ENCODE data around the gene CHRNA1. TPM values are rescaled to one million over a fixed set of nuclear protein-coding genes. Genes with fewer than 3 reads are reported as not detected.
A peak's percentile ranks its signal among the peaks of the same experiment; 100 is the strongest.

The CHRNA1 gene
- total and polyA plus RNA-seq, 3 experiments from 2014 or later, result 0.43 TPM; not detected in 2

DNA sequence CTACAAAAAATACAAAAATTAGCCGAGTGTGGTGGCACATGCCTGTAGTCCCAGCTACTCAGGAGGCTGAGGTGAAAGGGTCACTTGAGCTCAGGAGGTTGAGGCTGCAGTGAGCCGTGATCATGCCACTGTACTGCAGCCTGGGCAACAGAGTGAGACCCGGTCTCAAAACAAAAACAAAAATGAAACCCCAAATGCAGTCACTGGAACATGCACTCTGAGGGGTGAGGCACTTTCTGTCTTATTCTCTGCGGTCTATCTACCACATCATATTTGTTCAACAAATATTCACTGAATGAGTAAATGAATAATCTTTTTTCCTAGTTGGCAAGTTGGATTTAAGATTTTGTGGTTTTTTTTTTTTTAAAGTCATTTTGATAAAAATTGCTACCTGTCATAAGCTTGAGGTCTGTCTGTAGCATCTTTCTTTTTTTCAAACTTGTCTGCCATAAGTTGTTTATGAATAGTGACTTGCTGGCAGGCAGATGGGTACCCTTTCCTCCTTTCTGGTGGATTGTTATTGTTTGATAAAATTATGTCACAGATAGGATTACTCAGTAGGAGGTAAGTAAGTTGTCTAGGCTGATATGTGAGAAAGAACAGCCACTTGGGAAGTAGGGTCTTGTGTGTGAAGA, 11.8 kb downstream of the CHRNA1 start:
- H3K27ac ChIP-seq (ENCODE audit: low read depth, low read length), result peak overlapping the region; percentile 45
- peaks cover 39 to 56% (median 50%) of the 10 kb centered on the region in 3 donors for H3K4me1 Mint-ChIP-seq
- peaks cover 37% of the 10 kb centered on the region for H3K4me1 ChIP-seq (ENCODE audit: insufficient read depth, low read length)
- POLR2A ChIA-PET, result no interaction called here
- H3K9me3 ChIP-seq (ENCODE audit: low read length), result no peaks in the 10 kb centered on the region
- peak overlapping the region; percentile 85 to 96 (median 90) for H3K27ac Mint-ChIP-seq
- no peaks in the 10 kb centered on the region for H3K9me3 Mint-ChIP-seq
- peak overlapping the region; percentile 60 to 79 (median 71) for H3K4me3 Mint-ChIP-seq
- no peaks in the 10 kb centered on the region for H3K27me3 ChIP-seq (ENCODE audit: insufficient read depth, low read length, poor library complexity, severe bottlenecking)
- H3K27me3 Mint-ChIP-seq, result no peaks in the 10 kb centered on the region
- CTCF ChIA-PET, result no interaction called here
- H3K4me3 ChIP-seq (ENCODE audit: low read length), result no peak overlapping the region
- no peaks in the 10 kb centered on the region for H3K36me3 ChIP-seq (ENCODE audit: insufficient read depth, low read length)
- peak in 2 of 5 donors; percentile 54 to 61 for DNase-seq
- no peaks in the 10 kb centered on the region for H3K36me3 Mint-ChIP-seq

DNA sequence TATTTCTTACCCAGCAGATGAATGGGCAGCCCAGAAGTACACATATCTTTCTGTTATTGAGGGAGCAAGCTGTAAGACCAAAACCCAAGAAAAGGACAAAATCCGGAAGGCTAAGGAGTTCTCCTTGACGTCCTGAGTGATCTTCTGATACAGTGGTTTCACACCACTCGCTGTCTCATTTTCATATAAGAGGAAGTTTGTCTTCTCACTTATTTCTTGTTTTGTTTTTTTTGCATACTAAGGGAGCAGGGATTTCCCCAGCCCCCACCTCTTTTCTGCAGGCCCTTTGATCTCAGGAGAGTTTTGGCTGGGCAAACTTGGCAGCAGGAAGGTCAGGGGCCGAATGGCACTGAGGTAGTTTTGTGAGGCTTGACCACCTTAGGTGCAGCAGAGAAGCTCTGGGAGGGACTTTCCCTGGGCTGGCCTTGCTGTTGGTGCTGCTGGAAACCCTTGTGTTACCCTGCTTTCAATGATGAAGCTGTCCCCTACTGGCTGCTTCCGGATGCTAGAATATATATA, 13.3 kb downstream of the CHRNA1 start:
- H3K4me1 ChIP-seq (ENCODE audit: insufficient read depth, low read length), result peaks cover 37% of the 10 kb centered on the region
- no peaks in the 10 kb centered on the region for H3K9me3 Mint-ChIP-seq
- peak overlapping the region; percentile 85 to 93 (median 91) for H3K27ac Mint-ChIP-seq
- POLR2A ChIA-PET, result no interaction called here
- CTCF ChIA-PET, result interaction anchor here (0.7 to 3.9 kb wide), 6 partner anchors 20 to 239 kb away, joined by 3 to 35 read pairs (median 16); no protein-coding TSS in a partner anchor
- H3K27ac ChIP-seq (ENCODE audit: low read depth, low read length), result no peak overlapping the region
- H3K9me3 ChIP-seq (ENCODE audit: low read length), result no peaks in the 10 kb centered on the region
- H3K4me3 ChIP-seq (ENCODE audit: low read length), result no peak overlapping the region
- H3K4me3 Mint-ChIP-seq, result peak overlapping the region; percentile 29 to 83 (median 55)
- H3K36me3 ChIP-seq (ENCODE audit: insufficient read depth, low read length), result no peaks in the 10 kb centered on the region
- no peaks in the 10 kb centered on the region for H3K36me3 Mint-ChIP-seq
- H3K4me1 Mint-ChIP-seq, result peaks cover 39 to 56% (median 50%) of the 10 kb centered on the region in 3 donors
- H3K27me3 ChIP-seq (ENCODE audit: insufficient read depth, low read length, poor library complexity, severe bottlenecking), result no peaks in the 10 kb centered on the region
- no peaks in the 10 kb centered on the region for H3K27me3 Mint-ChIP-seq
- DNase-seq, result peak; percentile 41 to 75 (median 45)

DNA sequence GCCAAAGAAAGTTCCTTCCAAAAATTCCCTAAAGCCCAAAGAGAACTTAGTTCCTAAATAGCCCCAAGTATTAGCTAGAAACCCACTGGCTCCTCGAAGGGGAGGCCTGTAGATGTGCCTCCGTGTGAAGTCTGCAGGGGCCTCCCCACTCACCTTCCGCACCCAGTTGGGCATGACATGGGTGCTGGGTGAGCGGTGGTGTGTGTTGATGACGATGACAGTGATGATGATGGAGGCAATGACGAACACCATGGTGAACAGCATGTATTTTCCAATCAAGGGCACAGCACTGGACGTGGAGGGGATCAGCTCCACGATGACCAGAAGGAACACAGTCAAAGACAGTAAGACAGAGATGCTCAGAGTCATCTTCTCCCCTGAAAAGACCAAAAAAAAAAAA, 14.5 kb downstream of the CHRNA1 start:
- Histone ChIP-seq H3K27me3 (ENCODE audit: insufficient read depth, low read length, poor library complexity, severe bottlenecking) (no peaks in the 10 kb centered on the region), H3K9me3 (ENCODE audit: low read length) (no peaks in the 10 kb centered on the region), H3K4me1 (ENCODE audit: insufficient read depth, low read length) (peaks cover 37% of the 10 kb centered on the region), H3K36me3 (ENCODE audit: insufficient read depth, low read length) (no peaks in the 10 kb centered on the region), H3K4me3 (ENCODE audit: low read length) (no peak overlapping the region), H3K27ac (ENCODE audit: low read depth, low read length) (no peak overlapping the region)
- peaks cover 39 to 56% (median 50%) of the 10 kb centered on the region in 3 donors for H3K4me1 Mint-ChIP-seq
- ChIA-PET POLR2A (no interaction called here), CTCF (interaction anchor here (0.8 to 3.9 kb wide), 26 partner anchors 11 to 338 kb away, joined by 3 to 35 read pairs (median 6); no protein-coding TSS in a partner anchor)
- no peaks in the 10 kb centered on the region for H3K36me3 Mint-ChIP-seq
- no peaks in the 10 kb centered on the region for H3K27me3 Mint-ChIP-seq
- H3K9me3 Mint-ChIP-seq, result no peaks in the 10 kb centered on the region
- no peak for DNase-seq
- peak overlapping the region in 1 of 7 donors; percentile 1 for H3K4me3 Mint-ChIP-seq
- peak overlapping the region; percentile 87 to 93 (median 91) for H3K27ac Mint-ChIP-seq

- Histone ChIP-seq H3K4me3 (ENCODE audit: low read length) (no peak overlapping the region), H3K9me3 (ENCODE audit: low read length) (no peaks in the 10 kb centered on the region), H3K36me3 (ENCODE audit: insufficient read depth, low read length) (no peaks in the 10 kb centered on the region), H3K27me3 (ENCODE audit: insufficient read depth, low read length, poor library complexity, severe bottlenecking) (no peaks in the 10 kb centered on the region), H3K27ac (ENCODE audit: low read depth, low read length) (no peak overlapping the region), H3K4me1 (ENCODE audit: insufficient read depth, low read length) (peaks cover 37% of the 10 kb centered on the region)
- Mint-ChIP-seq H3K27ac (peak overlapping the region in 7 of 8 donors; percentile 13 to 92 (median 88)), H3K36me3 (peaks cover 0 to under 1% (median 0%) of the 10 kb centered on the region in 3 donors), H3K9me3 (no peaks in the 10 kb centered on the region), H3K27me3 (no peaks in the 10 kb centered on the region), H3K4me1 (peaks cover 39 to 50% (median 50%) of the 10 kb centered on the region in 3 donors), H3K4me3 (peak overlapping the region in 1 of 7 donors; percentile 13)
- DNase-seq, result peak; percentile 54 to 78 (median 63)
- CTCF ChIA-PET, result interaction anchor here (0.6 to 3.9 kb wide), 38 partner anchors 9 to 339 kb away, joined by 3 to 35 read pairs (median 4); no protein-coding TSS in a partner anchor
- POLR2A ChIA-PET, result interaction anchor here (1.0 to 1.1 kb wide), 2 partner anchors 19 to 153 kb away, joined by 3 to 4 read pairs; no protein-coding TSS in a partner anchor
These were observed 15.3 kb downstream of the CHRNA1 start for GRCh38 chr2:174748948-174749347.

GRCh38 chr2:174745142-174745541, 19.1 kb downstream of the CHRNA1 start:
- no peak for DNase-seq
- no peak overlapping the region for H3K4me3 Mint-ChIP-seq
- H3K9me3 Mint-ChIP-seq, result no peaks in the 10 kb centered on the region
- peaks cover 4% of the 10 kb centered on the region for H3K4me1 ChIP-seq (ENCODE audit: insufficient read depth, low read length)
- CTCF ChIA-PET, result interaction anchor here (1.0 to 1.4 kb wide), 3 partner anchors 9 to 246 kb away, joined by 4 read pairs; no protein-coding TSS in a partner anchor
- H3K36me3 Mint-ChIP-seq, result peaks cover 0 to 2% (median 0%) of the 10 kb centered on the region in 3 donors
- H3K27me3 Mint-ChIP-seq, result peaks cover 0 to 2% of the 10 kb centered on the region in 2 donors
- no peak overlapping the region for H3K27ac Mint-ChIP-seq
- no peak overlapping the region for H3K27ac ChIP-seq (ENCODE audit: low read depth, low read length)
- H3K4me3 ChIP-seq (ENCODE audit: low read length), result no peak overlapping the region
- H3K9me3 ChIP-seq (ENCODE audit: low read length), result no peaks in the 10 kb centered on the region
- POLR2A ChIA-PET, result no interaction called here
- H3K27me3 ChIP-seq (ENCODE audit: insufficient read depth, low read length, poor library complexity, severe bottlenecking), result no peaks in the 10 kb centered on the region
- no peaks in the 10 kb centered on the region for H3K36me3 ChIP-seq (ENCODE audit: insufficient read depth, low read length)
- H3K4me1 Mint-ChIP-seq, result peaks cover 9 to 15% (median 14%) of the 10 kb centered on the region in 3 donors

DNA sequence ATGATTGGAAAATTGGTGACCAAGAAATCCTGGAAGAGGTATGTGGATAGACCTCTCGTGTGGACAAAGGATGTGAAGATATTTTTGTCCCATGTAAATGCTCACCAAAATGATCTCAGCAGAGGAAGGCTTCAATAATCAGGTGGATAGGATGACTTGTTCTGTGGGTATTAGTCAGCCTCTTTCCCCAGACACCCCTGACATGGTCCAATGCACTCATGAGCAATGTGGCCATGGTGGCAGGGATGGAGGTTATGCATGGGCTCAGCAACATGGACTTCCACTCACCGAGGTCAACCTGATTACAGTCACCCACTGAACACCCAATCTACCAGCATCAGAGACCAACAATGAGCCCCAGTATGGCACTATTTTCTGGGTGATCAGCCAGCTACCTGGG, 20.2 kb downstream of the CHRNA1 start:
- Histone ChIP-seq H3K4me3 (ENCODE audit: low read length) (no peak overlapping the region), H3K27me3 (ENCODE audit: insufficient read depth, low read length, poor library complexity, severe bottlenecking) (no peaks in the 10 kb centered on the region), H3K36me3 (ENCODE audit: insufficient read depth, low read length) (no peaks in the 10 kb centered on the region), H3K4me1 (ENCODE audit: insufficient read depth, low read length) (peaks cover 2% of the 10 kb centered on the region), H3K27ac (ENCODE audit: low read depth, low read length) (no peak overlapping the region), H3K9me3 (ENCODE audit: low read length) (no peaks in the 10 kb centered on the region)
- Mint-ChIP-seq H3K9me3 (no peaks in the 10 kb centered on the region), H3K36me3 (peaks cover 0 to 2% (median 0%) of the 10 kb centered on the region in 3 donors), H3K4me1 (peaks cover 2 to 5% (median 4%) of the 10 kb centered on the region in 3 donors), H3K4me3 (no peak overlapping the region), H3K27ac (peak overlapping the region in 1 of 8 donors; percentile 70), H3K27me3 (peaks cover 0 to 4% of the 10 kb centered on the region in 2 donors)
- CTCF ChIA-PET, result no interaction called here
- POLR2A ChIA-PET, result no interaction called here
- DNase-seq, result no peak

- no peak overlapping the region for H3K27ac ChIP-seq (ENCODE audit: low read depth, low read length)
- no peaks in the 10 kb centered on the region for H3K36me3 ChIP-seq (ENCODE audit: insufficient read depth, low read length)
- H3K36me3 Mint-ChIP-seq, result peaks cover 0 to 2% (median 0%) of the 10 kb centered on the region in 3 donors
- no peak overlapping the region for H3K4me3 ChIP-seq (ENCODE audit: low read length)
- ChIA-PET CTCF (interaction anchor here (1.0 kb wide), 1 partner anchor 44 kb away, joined by 3 read pairs; no protein-coding TSS in a partner anchor), POLR2A (no interaction called here)
- H3K4me1 ChIP-seq (ENCODE audit: insufficient read depth, low read length), result no peaks in the 10 kb centered on the region
- no peaks in the 10 kb centered on the region for H3K9me3 Mint-ChIP-seq
- DNase-seq, result no peak
- H3K4me1 Mint-ChIP-seq, result no peaks in the 10 kb centered on the region
- H3K9me3 ChIP-seq (ENCODE audit: low read length), result no peaks in the 10 kb centered on the region
- no peak overlapping the region for H3K27ac Mint-ChIP-seq
- H3K27me3 Mint-ChIP-seq, result peaks cover 0 to 5% of the 10 kb centered on the region in 2 donors
- H3K27me3 ChIP-seq (ENCODE audit: insufficient read depth, low read length, poor library complexity, severe bottlenecking), result no peaks in the 10 kb centered on the region
- H3K4me3 Mint-ChIP-seq, result peak overlapping the region in 1 of 7 donors; percentile 9
These were observed 23.6 kb downstream of the CHRNA1 start for GRCh38 chr2:174740721-174741120.

GRCh38 chr2:174738841-174739240, 25.4 kb downstream of the CHRNA1 start:
- Mint-ChIP-seq H3K4me1 (no peaks in the 10 kb centered on the region), H3K9me3 (no peaks in the 10 kb centered on the region), H3K27ac (peak overlapping the region in 1 of 8 donors; percentile 73), H3K36me3 (peaks cover 0 to under 1% (median 0%) of the 10 kb centered on the region in 3 donors), H3K27me3 (peaks cover 0 to 5% of the 10 kb centered on the region in 2 donors), H3K4me3 (no peak overlapping the region)
- POLR2A ChIA-PET, result no interaction called here
- H3K27ac ChIP-seq (ENCODE audit: low read depth, low read length), result no peak overlapping the region
- H3K9me3 ChIP-seq (ENCODE audit: low read length), result no peaks in the 10 kb centered on the region
- no peak for DNase-seq
- no peaks in the 10 kb centered on the region for H3K4me1 ChIP-seq (ENCODE audit: insufficient read depth, low read length)
- no peak overlapping the region for H3K4me3 ChIP-seq (ENCODE audit: low read length)
- no peaks in the 10 kb centered on the region for H3K36me3 ChIP-seq (ENCODE audit: insufficient read depth, low read length)
- no peaks in the 10 kb centered on the region for H3K27me3 ChIP-seq (ENCODE audit: insufficient read depth, low read length, poor library complexity, severe bottlenecking)
- CTCF ChIA-PET, result interaction anchor here (1.3 kb wide), 1 partner anchor 10 kb away, joined by 6 read pairs; no protein-coding TSS in a partner anchor
